ENCODE results near the gene QRFPR. TPM values are rescaled to one million over a fixed set of nuclear protein-coding genes. Genes with fewer than 3 reads are reported as not detected.

The QRFPR gene
- 0.12 TPM in 1 of 5 replicates, not detected in the others for total RNA-seq (2022; extraction: Qiagen RNA extraction; ENCODE audit: low read depth)

DNA sequence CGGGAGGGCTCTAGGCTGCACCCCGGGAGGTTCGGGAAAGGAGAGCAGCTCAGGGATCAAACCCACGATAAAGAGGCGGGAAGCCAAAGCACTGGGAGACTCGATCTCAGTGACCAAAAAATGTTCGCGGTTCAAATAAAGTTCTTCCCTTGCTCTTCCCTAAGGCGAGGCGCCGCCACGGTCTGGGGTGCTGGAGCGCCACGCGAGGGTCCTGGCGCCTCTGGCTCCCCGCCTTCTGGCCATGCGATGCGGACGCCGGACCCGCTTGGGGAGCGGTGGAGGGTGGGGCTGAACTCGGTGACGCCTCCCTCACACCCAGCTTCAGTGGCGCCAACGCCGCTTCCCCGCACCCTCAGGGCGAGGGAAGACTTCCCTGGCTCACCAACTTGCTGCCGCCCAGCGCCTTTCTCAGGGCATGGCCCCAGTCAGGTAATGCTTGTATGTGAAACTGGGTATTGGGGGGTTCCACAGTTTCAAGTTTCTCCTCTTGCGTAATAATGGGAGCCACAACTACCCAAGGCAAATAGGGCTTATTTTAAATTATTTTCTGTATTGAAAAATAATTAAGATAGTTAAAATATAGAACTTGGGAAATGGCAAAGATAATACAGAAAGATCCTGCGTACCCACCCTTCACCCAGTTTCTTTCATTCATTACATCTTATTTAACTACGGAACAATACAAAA lies at the start of gene QRFPR:
Gene QRFPR (minus strand): TSS at position 243 of the 687 bp plus-strand sequence. CDS start 371 bp downstream, outside the sequence.

Other genes with a start within 250 kb of the QRFPR start
- gene TNIP3, start 216.7 kb downstream of the QRFPR start, total RNA-seq (2022; extraction: Qiagen RNA extraction; ENCODE audit: low read depth) = 0.27 to 0.99 TPM (median 0.44 TPM) in 5 replicates

Data from A549 treated with ZK216348 at 1 μM for 4 hours (cell line).